HepG2 (cell line): ENCODE results near the gene CAMKMT. TPM values are rescaled to one million over a fixed set of nuclear protein-coding genes. Genes with fewer than 3 reads are reported as not detected.

Experiments
- ATAC-seq: fragments of 200-7000 bp; cut with Tn5 transposase; 3 replicates; pipeline ENCODE4 v1.9.1; 2020; ENCODE audit warnings: mild to moderate bottlenecking, moderate library complexity
- BruUV-seq: library from RNA; stranded (reverse); fragments of 400-500 nt; replicated peaks from 2 replicates; lab custom pipeline; 2021; lab: Mats Ljungman, UMichigan
- CTCF ChIA-PET: fragments of 300-600 bp; formaldehyde crosslinking; extraction: SDS; loops from one replicate; lab custom pipeline; 2021; ENCODE audit warnings: low total read pairs, inconsistent platforms, low intra/inter-chr PET ratio; lab: Yijun Ruan, JAX
- POLR2A ChIA-PET: fragments of 350-600 bp; sonication (Branson Sonifier 250); formaldehyde crosslinking; loops from one replicate; lab custom pipeline; 2020; ENCODE audit warnings: antibody characterized with exemption, inconsistent platforms; lab: Yijun Ruan, JAX
- DNase-seq: peaks from one replicate; pipeline ENCODE4 v3.0.0-alpha.2; 2015; ENCODE audit warnings: low spot score
- FAIRE-seq: peaks from 3 replicates; lab custom pipeline; 2011; peaks lifted over from hg19 to GRCh38; lab: Jason Lieb, UNC
- H2AFZ ChIP-seq: one replicate; pipeline ENCODE4 v1.6.1; 2011; ENCODE audit warnings: low read length, inconsistent platforms
- H3K27ac ChIP-seq: fragments of 300-600 bp; 3 replicates; pipeline ENCODE4 v1.8.0; 2011; ENCODE audit warnings: mixed run types, mild to moderate bottlenecking, mixed read lengths, low read length, inconsistent platforms; ENCODE audit not compliant: insufficient read depth; ENCODE audit errors: extremely low read length
- H3K27me3 ChIP-seq, 2 experiments: fragments of 200-600 bp in 1 of 2; 2 replicates in 1 of 2; 3 replicates in 1 of 2; pipeline versions ENCODE4 v1.6.0 to v1.8.0; 2011; ENCODE audit warnings: low read length in 2 of 2, mild to moderate bottlenecking in 2 of 2, moderate library complexity in 2 of 2, inconsistent platforms in 1 of 2; ENCODE audit not compliant: insufficient read depth in 2 of 2, control insufficient read depth in 1 of 2
- H3K36me3 ChIP-seq, 2 experiments: fragments of 200-600 bp in 1 of 2; replicated peaks in 1 of 2; 2 replicates in 1 of 2; 3 replicates in 1 of 2; pipeline versions ENCODE4 v1.5.1 to v1.8.0; 2011; ENCODE audit warnings: low read length in 2 of 2, inconsistent platforms in 1 of 2; ENCODE audit not compliant: insufficient read depth in 2 of 2, control insufficient read depth in 1 of 2
- H3K4me1 ChIP-seq: 2 replicates; pipeline ENCODE4 v1.5.1; 2012; ENCODE audit warnings: low read length, inconsistent platforms; ENCODE audit not compliant: insufficient read depth
- H3K4me2 ChIP-seq: 2 replicates; pipeline ENCODE4 v1.6.0; 2011; ENCODE audit warnings: low read depth, low read length, inconsistent platforms
- H3K4me3 ChIP-seq, 3 experiments: fragments of 200-600 bp in 1 of 3; sonication (generic), shearing (Covaris generic) in 1 of 3; replicated peaks in 1 of 3; 2 replicates each; pipeline ENCODE4 v1.5.1; 2011 to 2016; ENCODE audit warnings: low read length in 3 of 3, inconsistent platforms in 2 of 3, low read depth in 2 of 3, mild to moderate bottlenecking in 2 of 3, control low read depth in 1 of 3, mixed read lengths in 1 of 3; ENCODE audit not compliant: insufficient read depth in 1 of 3
- H3K79me2 ChIP-seq: one replicate; pipeline ENCODE4 v1.6.1; 2011; ENCODE audit warnings: low read length, inconsistent platforms; ENCODE audit not compliant: insufficient read depth
- H3K9ac ChIP-seq: 2 replicates; pipeline ENCODE4 v1.6.0; 2011; ENCODE audit warnings: mild to moderate bottlenecking, low read depth, low read length, inconsistent platforms; ENCODE audit not compliant: insufficient read depth
- H3K9me3 ChIP-seq: 2 replicates; pipeline ENCODE4 v1.5.1; 2012; ENCODE audit warnings: mild to moderate bottlenecking, low read length
- H4K20me1 ChIP-seq: 2 replicates; pipeline ENCODE4 v1.6.0; 2011; ENCODE audit warnings: inconsistent platforms, mild to moderate bottlenecking, low read length, moderate library complexity; ENCODE audit not compliant: insufficient read depth
- AKAP8 ChIP-seq: sonication (generic); formaldehyde crosslinking; IDR thresholded peaks from 2 replicates; pipeline ENCODE4 v1.5.1; 2020; ENCODE audit warnings: mild to moderate bottlenecking, missing genetic modification reagents
- DR1 ChIP-seq: sonication (generic); formaldehyde crosslinking; IDR thresholded peaks from 2 replicates; pipeline ENCODE4 v1.8.0; 2021; ENCODE audit warnings: mild to moderate bottlenecking, missing genetic modification reagents, inconsistent platforms
- NFYC ChIP-seq: IDR thresholded peaks from 2 replicates; pipeline ENCODE4 v1.6.1; 2016; ENCODE audit warnings: missing genetic modification reagents, missing compliant biosample characterization
- POLR2G ChIP-seq: fragments of 200-400 bp; formaldehyde crosslinking; IDR thresholded peaks from 2 replicates; pipeline ENCODE4 v1.6.1; 2018; ENCODE audit warnings: mild to moderate bottlenecking, low read depth, low read length, moderate library complexity
- SMC3 ChIP-seq: IDR thresholded peaks from 2 replicates; pipeline ENCODE4 v1.6.1; 2011; ENCODE audit warnings: low read length, improper control_type of control experiment
- ZEB1 ChIP-seq: IDR thresholded peaks from 2 replicates; pipeline ENCODE4 v1.6.1; 2012; ENCODE audit warnings: mild to moderate bottlenecking, low read depth, inconsistent platforms; ENCODE audit not compliant: insufficient replicate concordance
- ZMYM2 ChIP-seq: sonication (generic); formaldehyde crosslinking; IDR thresholded peaks from 2 replicates; pipeline ENCODE4 v1.8.0; 2022; ENCODE audit warnings: mild to moderate bottlenecking, missing genetic modification reagents
- ZNF326 ChIP-seq: sonication (generic); formaldehyde crosslinking; IDR thresholded peaks from 2 replicates; pipeline ENCODE4 v1.4.0; 2020; ENCODE audit warnings: missing genetic modification reagents, borderline replicate concordance
- ZNF33B ChIP-seq: sonication (generic); formaldehyde crosslinking; IDR thresholded peaks from 2 replicates; pipeline ENCODE4 v1.5.1; 2020; ENCODE audit warnings: mild to moderate bottlenecking, missing genetic modification reagents
- ZNF431 ChIP-seq: sonication (generic); formaldehyde crosslinking; IDR thresholded peaks from 2 replicates; pipeline ENCODE4 v1.9.0; 2022; ENCODE audit warnings: missing genetic modification reagents, low read depth, mild to moderate bottlenecking, borderline replicate concordance
- ZNF558 ChIP-seq: sonication (generic); formaldehyde crosslinking; IDR thresholded peaks from 2 replicates; pipeline ENCODE4 v1.9.0; 2022; ENCODE audit warnings: mild to moderate bottlenecking, missing genetic modification reagents, borderline replicate concordance
- WGBS: methylation state at CpG from one replicate; pipeline ENCODE4 v1.1.6; 2017; ENCODE audit warnings: low lambda C conversion rate; 5-methylcytosine and 5-hydroxymethylcytosine counted together
- in situ Hi-C: cut with HindIII; loops from 2 replicates; pipeline ENCODE4 v1.10.0; 2017; ENCODE audit warnings: low pct_unique_long_range_greater_than_20kb; ENCODE audit not compliant: extremely low pct_ligation_motif_present
- intact Hi-C: fragments of 100-400 bp; cut with micrococcal nuclease; formaldehyde crosslinking; loops from one replicate; pipeline ENCODE4 v1.10.0; 2022; ENCODE audit not compliant: unreplicated experiment
- polyA plus RNA-seq, 8 experiments: library from polyadenylated mRNA; depleted of rRNA in 3 of 8; stranded (reverse) in 7 of 8; unstranded in 1 of 8; fragments of >200 nt; fragmentation: Illumina TruSeq in 4 of 8; extraction: Trizol in 4 of 8; gene quantifications; 2 replicates each; pipeline versions ENCODE4 v1.2.1 to v1.2.3, GENCODE V29; 2011 to 2016; ENCODE audit warnings: low read depth in 4 of 8, missing spikeins in 1 of 8, mixed read lengths in 1 of 8; ENCODE audit not compliant: insufficient read depth in 1 of 8
- total RNA-seq, 5 experiments: library from RNA; depleted of rRNA; stranded (reverse); fragments of >200 nt; fragmentation: Illumina TruSeq; extraction: Trizol; gene quantifications; 2 replicates each; pipeline ENCODE4 v1.2.3, GENCODE V29; 2016; ENCODE audit warnings: low read depth in 1 of 5
- TF ChIP-seq, protein P1 (sequence below): IDR thresholded peaks from 2 replicates; pipeline ENCODE4 v1.6.1; 2018; ENCODE audit warnings: missing genetic modification reagents

The CAMKMT gene
- total and polyA plus RNA-seq, 2 of the 13 experiments (the other 11 are each of a cell fraction or from before 2014, with no cell fraction given): 6.9 to 20.8 TPM

DNA sequence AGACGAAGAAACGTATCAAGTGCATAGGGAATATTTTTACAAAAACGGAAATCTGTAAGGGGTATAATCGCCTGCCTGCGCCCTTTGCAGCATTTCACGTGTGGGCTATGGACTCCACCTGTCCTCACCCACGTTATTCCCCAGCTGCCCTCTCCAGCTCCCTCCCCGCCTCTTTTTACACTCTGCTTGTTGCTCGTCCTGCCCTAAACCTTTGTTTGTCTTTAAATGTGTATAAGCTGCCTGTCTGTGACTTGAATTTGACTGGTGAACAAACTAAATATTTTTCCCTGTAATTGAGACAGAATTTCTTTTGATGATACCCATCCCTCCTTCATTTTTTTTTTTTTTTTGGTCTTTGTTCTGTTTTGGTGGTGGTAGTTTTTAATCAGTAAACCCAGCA is 410.4 kb downstream of the CAMKMT start:
- no peak for TF ChIP-seq ZNF558 (CRISPR knock-in tag)
- no peak for TF ChIP-seq NFYC (CRISPR knock-in tag)
- TF ChIP-seq ZNF326 (CRISPR knock-in tag): no peak
- no peak for TF ChIP-seq DR1 (CRISPR knock-in tag)
- TF ChIP-seq, protein P1, sequence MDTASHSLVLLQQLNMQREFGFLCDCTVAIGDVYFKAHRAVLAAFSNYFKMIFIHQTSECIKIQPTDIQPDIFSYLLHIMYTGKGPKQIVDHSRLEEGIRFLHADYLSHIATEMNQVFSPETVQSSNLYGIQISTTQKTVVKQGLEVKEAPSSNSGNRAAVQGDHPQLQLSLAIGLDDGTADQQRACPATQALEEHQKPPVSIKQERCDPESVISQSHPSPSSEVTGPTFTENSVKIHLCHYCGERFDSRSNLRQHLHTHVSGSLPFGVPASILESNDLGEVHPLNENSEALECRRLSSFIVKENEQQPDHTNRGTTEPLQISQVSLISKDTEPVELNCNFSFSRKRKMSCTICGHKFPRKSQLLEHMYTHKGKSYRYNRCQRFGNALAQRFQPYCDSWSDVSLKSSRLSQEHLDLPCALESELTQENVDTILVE (CRISPR knock-in tag): no peak
- no peak for TF ChIP-seq ZNF33B
- TF ChIP-seq ZMYM2 (CRISPR knock-in tag): no peak
- no peak for TF ChIP-seq ZEB1
- TF ChIP-seq POLR2G: no peak
- no peak for TF ChIP-seq SMC3
- TF ChIP-seq AKAP8 (CRISPR knock-in tag): no peak
- no peak for TF ChIP-seq ZNF431 (CRISPR knock-in tag)
- TF ChIP-seq, all 625 proteins: peak for 0
- no peaks in the 10 kb centered on the region for H3K27me3 ChIP-seq
- ChIA-PET POLR2A (no interaction called here), CTCF (no interaction called here)
- no peak overlapping the region for H3K27ac ChIP-seq
- no peak overlapping the region for H3K4me2 ChIP-seq
- FAIRE-seq (no peak), ATAC-seq (no peak), DNase-seq (no peak)
- H3K36me3 ChIP-seq: no peaks in the 10 kb centered on the region
- intact Hi-C loops: no loop called here
- no peaks in the 10 kb centered on the region for H4K20me1 ChIP-seq
- H3K9me3 ChIP-seq: no peaks in the 10 kb centered on the region
- no peaks in the 10 kb centered on the region for H3K79me2 ChIP-seq
- no peak overlapping the region for H3K4me3 ChIP-seq
- no TSS peak for BruUV-seq
- H3K9ac ChIP-seq: no peak overlapping the region
- 88% methylated on average over 9 of the region's 9 CpGs for WGBS
- peaks cover 14% of the 10 kb centered on the region for H3K4me1 ChIP-seq
- no peak overlapping the region for H2AFZ ChIP-seq
- in situ Hi-C loops: no loop called here
